Loucy (cell line): ENCODE data around the gene TEX36.

ENCODE experiments used
- H2AFZ ChIP-seq: fragments of 200-600 bp; sonication (generic); 2 replicates; pipeline ENCODE4 v1.6.0; 2016; ENCODE audit warnings: antibody characterized with exemption, mild to moderate bottlenecking, low read length, moderate library complexity
- H3F3A ChIP-seq: fragments of 200-600 bp; 2 replicates; pipeline ENCODE4 v1.6.0; 2016; ENCODE audit warnings: antibody characterized with exemption, low read depth, mild to moderate bottlenecking
- H3K27me3 ChIP-seq: fragments of 200-600 bp; sonication (generic); 2 replicates; pipeline ENCODE4 v1.6.1; 2014; ENCODE audit warnings: low read length, mild to moderate bottlenecking; ENCODE audit not compliant: insufficient read depth, poor library complexity, severe bottlenecking
- H3K36me3 ChIP-seq: fragments of 200-600 bp; sonication (generic); 2 replicates; pipeline ENCODE4 v1.6.1; 2016; ENCODE audit warnings: low read length; ENCODE audit not compliant: insufficient read depth
- H3K4me1 ChIP-seq: fragments of 200-600 bp; sonication (generic); 2 replicates; pipeline ENCODE4 v1.5.1; 2014; ENCODE audit warnings: low read length, mild to moderate bottlenecking; ENCODE audit not compliant: insufficient read depth, poor library complexity, severe bottlenecking
- H3K4me2 ChIP-seq: fragments of 200-600 bp; sonication (generic); 2 replicates; pipeline ENCODE4 v1.6.0; 2014; ENCODE audit warnings: antibody characterized with exemption, low read length, low read depth, mild to moderate bottlenecking; ENCODE audit not compliant: poor library complexity, severe bottlenecking
- H3K4me3 ChIP-seq: fragments of 200-600 bp; sonication (generic); 2 replicates; pipeline ENCODE4 v1.5.1; 2014; ENCODE audit warnings: low read length, mild to moderate bottlenecking, mixed read lengths; ENCODE audit not compliant: poor library complexity, severe bottlenecking
- H3K79me2 ChIP-seq: fragments of 200-600 bp; sonication (generic); 2 replicates; pipeline ENCODE4 v1.6.1; 2014; ENCODE audit warnings: low read length; ENCODE audit not compliant: insufficient read depth
- H3K9ac ChIP-seq: fragments of 200-600 bp; sonication (generic); 2 replicates; pipeline ENCODE4 v1.6.0; 2014; ENCODE audit warnings: mild to moderate bottlenecking, low read depth, low read length, moderate library complexity; ENCODE audit not compliant: poor library complexity, severe bottlenecking
- H3K9me2 ChIP-seq: fragments of 200-600 bp; sonication (generic); replicated peaks from 2 replicates; pipeline ENCODE4 v1.6.1; 2016; ENCODE audit warnings: low read depth, low read length, mixed read lengths
- H3K9me3 ChIP-seq: fragments of 200-600 bp; sonication (generic); 2 replicates; pipeline ENCODE4 v1.6.1; 2014; ENCODE audit warnings: mild to moderate bottlenecking, antibody characterized with exemption, low read length, low read depth; ENCODE audit not compliant: insufficient read depth
- H4K20me1 ChIP-seq: fragments of 200-600 bp; sonication (generic); 2 replicates; pipeline ENCODE4 v1.6.0; 2014; ENCODE audit warnings: antibody characterized with exemption, low read length, mild to moderate bottlenecking; ENCODE audit not compliant: insufficient read depth, poor library complexity, severe bottlenecking
- CTCF ChIP-seq: fragments of 200-600 bp; sonication (generic); conservative IDR thresholded peaks from 2 replicates; pipeline ENCODE4 v1.5.1; 2014; ENCODE audit warnings: mild to moderate bottlenecking, antibody characterized with exemption, low read length
- EZH2phosphoT487 ChIP-seq: fragments of 200-600 bp; IDR thresholded peaks from 2 replicates; pipeline ENCODE4 v1.6.1; 2018; ENCODE audit warnings: antibody characterized with exemption, mild to moderate bottlenecking, moderate library complexity, borderline replicate concordance

TEX36 gene

GRCh38 chr10:125639846-125640245 is 43.1 kb downstream of the TEX36 start:
- Histone ChIP-seq H3K79me2 (no peaks in the 10 kb centered on the region), H3K9me3 (no peaks in the 10 kb centered on the region; the same call in 1 of the 2 replicates), H3K4me2 (no peak overlapping the region), H4K20me1 (no peaks in the 10 kb centered on the region), H3K9me2 (no peaks in the 10 kb centered on the region), H2AFZ (no peak overlapping the region), H3K4me1 (no peaks in the 10 kb centered on the region), H3K4me3 (no peak overlapping the region), H3F3A (no peaks in the 10 kb centered on the region), H3K9ac (no peak overlapping the region), H3K27me3 (no peaks in the 10 kb centered on the region), H3K36me3 (no peaks in the 10 kb centered on the region)
- TF ChIP-seq EZH2phosphoT487 (no peak), CTCF (no peak)

GRCh38 chr10:125638555-125638954 is 44.4 kb downstream of the TEX36 start:
- Histone ChIP-seq H3K4me2 (no peak overlapping the region), H3K9ac (no peak overlapping the region), H3F3A (no peaks in the 10 kb centered on the region), H3K79me2 (no peaks in the 10 kb centered on the region), H2AFZ (no peak overlapping the region), H3K9me3 (no peaks in the 10 kb centered on the region; the same call in 1 of the 2 replicates), H3K9me2 (no peaks in the 10 kb centered on the region), H3K4me3 (no peak overlapping the region), H3K4me1 (no peaks in the 10 kb centered on the region), H3K27me3 (no peaks in the 10 kb centered on the region), H4K20me1 (no peaks in the 10 kb centered on the region), H3K36me3 (no peaks in the 10 kb centered on the region)
- TF ChIP-seq EZH2phosphoT487 (no peak), CTCF (no peak)

GRCh38 chr10:125637496-125637895 is 45.5 kb downstream of the TEX36 start:
- no peaks in the 10 kb centered on the region for H4K20me1 ChIP-seq
- H3K79me2 ChIP-seq, result no peaks in the 10 kb centered on the region
- TF ChIP-seq EZH2phosphoT487 (no peak), CTCF (no peak)
- H3K4me3 ChIP-seq, result no peak overlapping the region
- no peak overlapping the region for H3K9ac ChIP-seq
- no peaks in the 10 kb centered on the region for H3K9me2 ChIP-seq
- no peak overlapping the region for H3K4me2 ChIP-seq
- H3K4me1 ChIP-seq, result no peaks in the 10 kb centered on the region
- H2AFZ ChIP-seq, result no peak overlapping the region
- H3F3A ChIP-seq, result no peaks in the 10 kb centered on the region
- H3K9me3 ChIP-seq, result no peaks in the 10 kb centered on the region; the same call in 1 of the 2 replicates
- no peaks in the 10 kb centered on the region for H3K36me3 ChIP-seq
- H3K27me3 ChIP-seq, result no peaks in the 10 kb centered on the region
